Right ventricle myocardium inferior (tissue), 1 donor: ENCODE measurements around the gene SDS. TPM values are rescaled to one million over a fixed set of nuclear protein-coding genes. Genes with fewer than 3 reads are reported as not detected.

Experiments used
- ATAC-seq: fragments of 200-7000 bp; cut with Tn5 transposase; one replicate; pipeline ENCODE4 v1.9.1; 2020; ENCODE audit warnings: mild to moderate bottlenecking, moderate library complexity
- DNase-seq: peaks from one replicate; pipeline ENCODE4 v3.0.0; 2021; ENCODE audit errors: missing footprints
- intact Hi-C: fragments of 100-400 bp; cut with DNase I; formaldehyde crosslinking; loops from one replicate; pipeline ENCODE4 v1.11.0; 2022
- long read RNA-seq: library from polyadenylated mRNA; unstranded; transcript quantifications from one replicate; pipeline ENCODE4 v2.0.0, GENCODE V29; 2021
- total RNA-seq: library from RNA; stranded (reverse); fragmentation: NEBNext Ultra II Directional; extraction: Animal tissue kit (Norgen Biotek cat#: 25700); gene quantifications from one replicate; pipeline ENCODE4 v1.2.1, GENCODE V29; 2021
- donor health status: DM: no; HTN: yes; CAD: no; lungs with severe emphysema.

Gene SDS
- not detected for total RNA-seq
- long read RNA-seq, result 0 reads

- intact Hi-C loops, result no loop called here
- ATAC-seq, result peak; percentile 67
- DNase-seq, result peak; percentile 79
Observed at GRCh38 chr12:113403435-113404415, at the start of gene SDS. SDS (minus strand) TSS chr12:113403887; CDS start chr12:113399708, 4,179 bp downstream.

GRCh38 chr12:113453330-113453729, 49.6 kb upstream of the SDS start:
- ATAC-seq (no peak), DNase-seq (no peak)
- intact Hi-C loops, result no loop called here

- ATAC-seq (no peak), DNase-seq (no peak)
- intact Hi-C loops, result no loop called here
Observed at GRCh38 chr12:113452458-113452857, 48.8 kb upstream of the SDS start.

- intact Hi-C loops, result no loop called here
- DNase-seq, result no peak
Observed at GRCh38 chr12:113449839-113450238, 46.2 kb upstream of the SDS start.

GRCh38 chr12:113449299-113449698, 45.6 kb upstream of the SDS start:
- intact Hi-C loops, result no loop called here
- no peak for DNase-seq
- ATAC-seq, result no peak

More at GRCh38 chr12:113449839-113450238, 46.2 kb upstream of the SDS start:
- ATAC-seq, result no peak

GRCh38 chr12:113448873-113449272, 45.2 kb upstream of the SDS start:
- DNase-seq (no peak), ATAC-seq (no peak)
- intact Hi-C loops, result no loop called here

GRCh38 chr12:113445544-113446171, 42.0 kb upstream of the SDS start:
- intact Hi-C loops, result no loop called here

GRCh38 chr12:113443030-113443539, 39.4 kb upstream of the SDS start:
- no peak for ATAC-seq
- no peak for DNase-seq
- intact Hi-C loops, result no loop called here

More at GRCh38 chr12:113445544-113446171, 42.0 kb upstream of the SDS start:
- DNase-seq, result no peak
- no peak for ATAC-seq

- intact Hi-C loops, result no loop called here
- no peak for DNase-seq
- no peak for ATAC-seq
Observed at GRCh38 chr12:113440947-113441782, 37.5 kb upstream of the SDS start.

- intact Hi-C loops, result no loop called here
- ATAC-seq, result no peak
- no peak for DNase-seq
Observed at GRCh38 chr12:113440336-113440735, 36.6 kb upstream of the SDS start.

- DNase-seq, result no peak
- ATAC-seq, result no peak
- intact Hi-C loops, result no loop called here
Observed at GRCh38 chr12:113439606-113440030, 35.9 kb upstream of the SDS start.

GRCh38 chr12:113439301-113439597, 35.6 kb upstream of the SDS start:
- DNase-seq (no peak), ATAC-seq (no peak)
- intact Hi-C loops, result no loop called here

GRCh38 chr12:113438523-113439300, 35.0 kb upstream of the SDS start:
- no peak for DNase-seq
- intact Hi-C loops, result no loop called here
- ATAC-seq, result no peak

GRCh38 chr12:113437729-113438100, 34.0 kb upstream of the SDS start:
- DNase-seq (no peak), ATAC-seq (no peak)
- intact Hi-C loops, result no loop called here

GRCh38 chr12:113436993-113437728, 33.5 kb upstream of the SDS start:
- DNase-seq, result no peak
- no peak for ATAC-seq
- intact Hi-C loops, result no loop called here

GRCh38 chr12:113436586-113436985, 32.9 kb upstream of the SDS start:
- DNase-seq (no peak), ATAC-seq (no peak)
- intact Hi-C loops, result no loop called here

- no peak for DNase-seq
- ATAC-seq, result no peak
- intact Hi-C loops, result no loop called here
Observed at GRCh38 chr12:113435367-113435766, 31.7 kb upstream of the SDS start.

GRCh38 chr12:113432986-113433385, 29.3 kb upstream of the SDS start:
- ATAC-seq, result no peak
- intact Hi-C loops, result no loop called here
- DNase-seq, result no peak
